GM04503 (cell line): ENCODE measurements around the gene ZNF503.

Experiments used
- DNase-seq: peaks from one replicate; pipeline ENCODE4 v3.0.0-alpha.2; 2012; ENCODE audit warnings: low read depth

Gene ZNF503

GRCh38 chr10:75406462-75407223 is 5.1 kb upstream of the ZNF503 start:
- no peak for DNase-seq

- no peak for DNase-seq
These were observed 4.3 kb upstream of the ZNF503 start for GRCh38 chr10:75405598-75406461.

GRCh38 chr10:75404815-75405597 is 3.4 kb upstream of the ZNF503 start:
- no peak for DNase-seq

GRCh38 chr10:75403939-75404814 is 2.6 kb upstream of the ZNF503 start:
- no peak for DNase-seq

GRCh38 chr10:75403144-75403938 is 1.8 kb upstream of the ZNF503 start:
- DNase-seq, result no peak

- DNase-seq, result no peak
These were observed 1.1 kb upstream of the ZNF503 start for GRCh38 chr10:75402486-75403143.

GRCh38 chr10:75400771-75401568 is 594 bp downstream of the ZNF503 start:
- DNase-seq, result no peak

- DNase-seq, result no peak
These were observed 1.3 kb downstream of the ZNF503 start for GRCh38 chr10:75400163-75400770.

- DNase-seq, result no peak
These were observed 2.0 kb downstream of the ZNF503 start for GRCh38 chr10:75399461-75400162.

GRCh38 chr10:75398692-75399460 is 2.7 kb downstream of the ZNF503 start:
- no peak for DNase-seq

- DNase-seq, result no peak
These were observed 3.3 kb downstream of the ZNF503 start for GRCh38 chr10:75398200-75398691.

- DNase-seq, result no peak
These were observed 3.9 kb downstream of the ZNF503 start for GRCh38 chr10:75397496-75398199.

GRCh38 chr10:75396631-75397495 is 4.7 kb downstream of the ZNF503 start:
- no peak for DNase-seq

- no peak for DNase-seq
These were observed 5.5 kb downstream of the ZNF503 start for GRCh38 chr10:75395932-75396630.
